HG03196 (cell line): ENCODE data around the gene WDR33.

ENCODE experiments used
- ATAC-seq: cut with Tn5 transposase; IDR thresholded peaks from one replicate; pipeline ENCODE4 v1.9.1; 2021; ENCODE audit not compliant: unreplicated experiment

The WDR33 gene

DNA sequence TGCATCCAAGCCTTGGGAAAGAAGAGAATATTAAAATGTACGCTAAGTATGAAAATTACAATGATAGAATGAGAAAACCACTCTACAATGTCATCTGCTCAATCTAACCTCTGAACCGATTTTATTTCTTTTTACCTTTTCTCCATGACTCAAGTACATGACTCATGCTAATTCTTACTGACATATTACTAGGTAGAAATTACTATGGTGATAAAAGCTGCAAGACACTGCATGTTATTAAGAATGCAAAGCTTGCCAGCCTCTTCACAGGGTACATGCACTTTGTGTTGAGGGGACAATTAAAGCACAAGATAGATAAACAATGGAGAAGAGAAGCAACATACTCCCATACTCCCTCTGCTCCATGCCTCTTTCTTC lies 89.0 kb downstream of the WDR33 start:
- ATAC-seq: no peak

DNA sequence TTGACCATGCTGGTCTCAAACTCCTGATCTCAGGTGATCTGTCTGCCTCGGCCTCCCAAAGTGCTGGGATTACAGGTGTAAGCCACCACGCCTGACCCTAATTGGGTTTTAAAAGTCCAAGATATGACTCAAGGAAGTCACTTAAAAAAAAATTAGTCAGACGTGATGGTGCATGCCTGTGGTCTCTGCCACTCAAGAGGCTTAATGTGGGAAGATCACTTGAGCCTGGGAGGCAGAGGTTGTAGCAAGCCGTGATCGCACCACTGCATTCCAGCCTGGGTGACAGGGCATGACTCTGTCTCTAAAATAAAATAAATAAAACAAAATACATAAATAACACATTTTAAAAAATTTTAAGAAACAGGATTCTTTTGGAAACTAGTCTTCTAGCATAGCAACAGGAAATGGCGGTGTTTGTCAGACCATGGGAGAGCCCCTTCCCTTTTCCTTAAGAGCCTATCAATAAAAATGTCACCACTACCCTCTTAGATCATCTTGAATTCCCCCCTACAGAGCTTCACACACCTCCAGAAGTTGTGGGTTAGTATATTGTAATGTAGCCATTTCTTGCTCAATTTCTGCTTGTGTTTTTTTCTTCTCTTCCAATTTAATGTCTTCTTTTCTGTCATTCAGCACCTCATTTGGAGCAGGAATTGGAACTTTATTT lies 89.5 kb downstream of the WDR33 start:
- ATAC-seq: no peak

DNA sequence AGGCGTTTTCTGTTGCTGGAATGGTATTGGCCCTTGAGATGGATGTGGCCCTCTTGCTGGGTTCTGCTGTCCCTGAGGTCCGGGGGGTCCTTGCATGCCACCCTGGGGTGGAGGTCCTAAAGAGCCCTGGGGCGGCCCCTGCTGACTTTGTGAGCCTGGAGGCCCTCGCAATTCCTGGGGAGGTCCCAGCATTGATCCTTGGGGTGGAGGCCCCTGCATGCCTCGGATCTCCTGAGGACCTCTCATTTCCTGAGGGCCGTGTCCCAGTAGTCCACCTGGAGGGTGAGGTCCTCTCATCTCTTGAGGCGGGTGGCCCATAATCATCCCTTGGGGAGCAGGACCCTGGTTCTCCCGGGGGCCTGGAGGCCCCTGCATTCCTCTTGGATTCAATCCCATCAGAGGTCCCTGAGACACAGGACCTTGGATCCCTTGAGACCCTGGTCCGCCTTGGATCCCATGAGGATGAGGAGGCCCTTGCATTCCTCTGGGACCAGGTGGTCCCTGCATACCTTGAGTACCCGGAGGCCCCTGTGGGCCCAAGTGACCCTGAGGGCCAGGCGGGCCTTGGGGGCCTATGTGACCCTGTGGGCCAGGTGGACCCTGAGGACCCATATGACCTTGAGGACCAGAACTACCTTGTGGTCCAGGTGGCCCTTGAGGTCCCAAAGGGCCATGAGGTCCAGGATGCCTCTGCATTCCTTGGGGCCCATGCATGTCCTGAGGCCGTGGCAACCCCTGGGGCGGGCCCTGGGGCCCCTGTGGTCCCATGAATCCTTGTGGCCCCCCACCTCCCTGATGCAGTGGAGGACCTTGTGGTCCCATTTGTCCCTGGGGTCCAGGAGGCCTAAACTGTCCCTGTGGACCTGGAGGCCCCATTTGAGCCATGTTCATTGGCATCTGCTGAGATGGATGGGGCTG lies 91.4 kb downstream of the WDR33 start:
- no peak for ATAC-seq

DNA sequence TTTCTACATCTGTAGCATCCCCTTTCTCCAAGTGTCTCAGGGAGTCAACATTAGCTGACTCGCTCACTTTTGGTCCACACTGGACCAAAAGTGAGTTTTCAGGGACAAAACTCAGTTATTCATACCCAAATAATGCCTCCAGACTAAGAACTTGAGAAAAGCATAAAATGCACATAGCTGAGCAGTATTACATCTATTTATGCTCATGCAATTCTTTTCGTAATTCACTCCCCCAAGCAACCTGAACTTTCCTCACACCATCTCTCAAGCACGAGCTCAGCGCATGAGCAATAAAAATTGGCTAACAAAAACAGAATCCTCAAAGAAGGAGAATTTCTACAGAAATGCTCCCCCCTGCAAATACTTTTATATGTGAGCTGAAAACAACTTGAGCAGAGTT lies 92.7 kb downstream of the WDR33 start:
- no peak for ATAC-seq

DNA sequence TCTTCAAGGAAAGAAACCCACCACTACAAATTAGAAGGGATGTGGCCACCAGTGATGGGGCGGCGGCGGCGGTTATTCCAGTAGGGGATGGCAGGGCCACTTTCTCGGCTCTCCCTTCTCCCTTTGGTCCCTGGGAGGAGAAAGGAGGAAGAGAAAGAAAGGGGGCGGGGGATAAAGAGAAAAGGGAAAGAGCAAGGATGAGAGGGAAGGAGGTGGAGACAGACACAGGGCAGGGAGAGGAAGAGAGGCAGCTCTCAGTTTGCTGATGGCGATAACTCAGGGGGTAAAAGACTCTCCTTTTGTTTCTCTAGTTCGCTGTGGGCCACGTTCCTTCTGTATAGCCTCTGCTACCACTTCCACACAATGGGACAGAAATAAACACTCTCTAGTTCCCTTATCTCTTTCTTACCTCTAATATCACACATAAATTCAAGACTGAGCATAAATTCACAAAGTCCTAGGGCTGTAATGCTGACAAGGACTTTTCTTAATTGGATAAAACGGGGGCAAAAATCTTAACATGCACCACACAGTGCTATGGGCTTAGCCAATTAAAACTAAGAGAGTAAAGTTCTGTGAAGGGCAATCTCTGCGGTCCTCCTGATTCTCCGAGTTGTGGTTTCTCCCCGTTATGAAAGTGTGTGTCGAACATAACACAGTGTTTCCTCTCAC lies 95.1 kb downstream of the WDR33 start:
- ATAC-seq: no peak

DNA sequence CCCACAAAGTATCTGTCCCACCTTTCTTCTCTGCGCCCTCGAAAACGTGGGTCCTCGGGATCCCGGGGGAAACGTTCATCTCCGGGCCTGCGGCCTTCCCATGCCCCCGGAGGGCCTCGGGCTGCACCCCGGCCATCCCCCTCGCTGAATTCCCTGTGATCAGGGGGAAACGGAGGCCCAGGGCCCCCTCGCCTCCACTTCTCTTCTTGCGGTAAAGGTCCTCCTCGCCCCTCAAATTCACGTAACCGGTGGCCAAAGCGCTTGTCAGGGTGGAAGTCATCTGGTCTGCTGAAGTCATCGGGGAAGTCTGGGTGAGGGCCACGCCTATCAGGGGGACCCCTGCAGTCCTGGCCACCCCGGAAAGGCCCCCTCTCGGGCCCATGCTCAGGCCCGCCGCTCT lies 97.4 kb downstream of the WDR33 start:
- ATAC-seq: no peak

DNA sequence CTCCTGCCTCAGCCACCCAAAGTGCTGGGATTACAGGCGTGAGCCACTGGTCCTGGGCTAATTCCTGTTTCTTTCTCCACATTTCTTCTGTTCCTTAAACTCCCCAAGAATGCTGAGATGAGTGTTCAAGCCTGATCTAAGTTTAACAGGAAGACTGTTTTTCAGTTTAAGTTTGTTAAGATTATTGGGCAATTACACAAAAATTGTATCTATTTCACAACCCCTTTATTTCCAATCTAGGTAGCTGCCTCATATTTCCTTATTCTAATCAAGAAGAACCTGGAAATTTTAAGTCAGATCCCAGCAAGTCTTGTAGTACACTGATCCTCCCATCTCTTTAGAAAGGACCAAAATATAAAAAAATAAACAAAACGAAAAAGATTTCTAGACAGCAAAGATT lies 98.0 kb downstream of the WDR33 start:
- no peak for ATAC-seq

DNA sequence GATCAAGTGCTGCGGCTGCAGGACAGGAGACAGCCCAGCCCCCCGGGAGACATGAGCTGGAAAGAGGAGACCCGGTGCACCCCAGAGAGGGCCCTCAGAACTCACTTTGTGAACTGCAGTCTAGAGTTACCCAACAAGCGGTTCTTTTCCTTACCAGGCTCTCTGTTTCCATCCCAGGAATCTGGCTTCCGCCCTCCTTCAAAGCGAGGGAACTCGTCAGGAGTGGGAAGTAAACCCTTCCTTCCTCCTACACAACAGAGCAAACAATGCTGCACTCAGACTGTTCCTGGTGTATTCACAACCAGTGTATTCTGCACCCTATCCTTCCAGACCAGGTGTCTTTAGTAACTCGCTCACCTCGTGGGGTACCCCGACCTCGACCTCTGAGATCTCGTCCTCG lies 101.6 kb downstream of the WDR33 start:
- ATAC-seq: no peak

DNA sequence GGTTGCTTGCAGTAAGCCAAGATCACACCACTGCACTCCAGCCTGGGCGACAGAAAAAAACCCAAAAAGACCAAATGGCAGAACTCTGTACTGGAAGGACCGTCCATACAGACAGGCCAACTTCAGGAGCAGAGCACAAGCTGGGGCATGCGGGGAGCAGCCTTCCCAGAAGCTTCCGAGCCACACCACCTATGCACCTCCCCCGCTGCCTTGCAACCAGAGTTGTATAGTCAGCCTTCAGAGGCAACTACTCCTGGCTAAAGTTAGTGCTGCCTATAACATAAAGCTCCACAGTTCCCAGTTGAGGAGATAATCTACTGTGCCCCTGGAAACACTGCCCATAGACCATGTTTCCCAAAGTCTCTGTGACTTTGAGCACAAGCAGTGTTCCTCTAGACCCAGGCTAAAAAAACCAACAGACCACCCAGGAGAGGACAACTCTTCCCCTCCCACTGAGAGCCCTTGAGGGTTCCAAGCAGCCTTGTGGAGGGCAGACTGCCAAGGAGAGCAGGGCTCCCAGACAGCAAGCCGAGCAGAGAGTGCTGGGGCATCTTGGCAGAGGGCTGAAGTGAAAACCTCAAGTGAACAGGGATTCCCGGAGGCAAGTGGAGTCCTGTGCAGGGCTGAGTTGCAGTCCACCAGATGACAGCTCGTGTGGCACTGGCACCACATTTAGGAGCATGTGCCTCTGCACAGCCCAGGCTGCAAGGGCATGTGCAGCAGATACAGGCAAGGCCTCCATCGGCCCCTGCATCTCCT lies 102.9 kb downstream of the WDR33 start:
- no peak for ATAC-seq

DNA sequence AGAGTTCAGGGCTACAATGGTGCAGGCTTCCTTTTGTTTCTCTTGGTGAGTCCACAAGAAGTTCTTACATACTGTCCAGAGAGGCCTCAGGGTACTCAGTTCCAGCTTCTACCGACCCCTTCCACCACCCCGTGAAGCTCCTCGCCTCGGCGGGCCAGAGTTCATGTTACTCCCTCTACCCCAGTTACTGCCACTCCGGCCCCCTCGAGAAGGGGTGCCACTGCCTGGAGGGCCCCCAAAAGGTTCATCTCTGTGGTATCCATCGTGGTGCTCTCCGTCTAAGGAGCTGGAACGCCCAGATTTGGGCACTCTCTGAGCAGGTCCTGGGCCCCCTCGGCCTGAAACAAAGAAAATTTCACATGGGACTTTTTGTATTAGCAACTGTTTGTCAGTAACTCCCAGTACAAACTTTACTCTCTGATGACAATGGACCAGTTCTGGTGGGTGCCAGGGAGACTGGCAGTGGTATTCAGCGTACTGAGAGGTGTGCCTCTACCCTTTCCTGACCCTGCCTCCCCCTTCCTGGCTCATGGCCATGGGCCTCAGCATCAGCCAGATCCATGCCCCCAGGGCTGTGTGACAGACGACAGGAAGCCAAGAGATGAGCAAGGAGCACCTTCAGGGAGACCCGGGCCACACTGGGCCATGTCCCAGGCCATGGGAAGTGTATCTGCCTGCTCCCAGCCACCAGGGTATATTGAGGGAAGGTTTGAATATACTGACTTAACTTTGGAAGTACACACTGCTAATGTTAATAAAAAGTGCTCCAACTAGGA lies 104.6 kb downstream of the WDR33 start:
- ATAC-seq: no peak

DNA sequence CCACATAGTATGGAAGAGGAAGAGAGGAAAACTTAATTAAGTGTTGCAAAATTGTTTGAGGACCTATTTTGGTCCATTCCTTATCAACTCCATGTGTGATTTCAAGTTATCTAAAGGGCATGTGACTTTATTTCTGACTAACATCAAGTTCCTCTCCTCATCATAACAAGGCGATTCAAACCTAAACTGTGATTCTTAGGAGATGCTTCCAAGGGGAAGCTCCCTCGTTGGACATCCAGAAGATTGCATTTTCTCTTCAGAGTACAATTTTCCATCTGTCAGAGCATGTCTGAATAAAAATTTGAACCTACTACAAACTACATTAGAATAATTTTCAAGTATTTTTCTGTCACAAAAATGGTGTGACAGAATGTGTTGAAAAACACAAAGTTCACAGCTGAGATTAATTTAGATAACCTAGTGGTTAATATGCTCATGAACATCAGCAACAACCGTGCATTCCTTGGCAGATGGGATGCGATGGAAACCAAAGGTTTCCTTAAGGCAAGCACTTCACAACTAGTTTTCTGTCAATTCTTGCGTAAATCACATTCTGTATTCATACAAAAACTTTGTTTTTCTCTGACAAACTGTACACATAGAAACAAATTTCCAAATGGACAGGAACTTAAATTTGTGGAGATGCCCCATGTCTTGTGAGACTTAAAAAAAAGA lies 105.4 kb downstream of the WDR33 start:
- no peak for ATAC-seq

DNA sequence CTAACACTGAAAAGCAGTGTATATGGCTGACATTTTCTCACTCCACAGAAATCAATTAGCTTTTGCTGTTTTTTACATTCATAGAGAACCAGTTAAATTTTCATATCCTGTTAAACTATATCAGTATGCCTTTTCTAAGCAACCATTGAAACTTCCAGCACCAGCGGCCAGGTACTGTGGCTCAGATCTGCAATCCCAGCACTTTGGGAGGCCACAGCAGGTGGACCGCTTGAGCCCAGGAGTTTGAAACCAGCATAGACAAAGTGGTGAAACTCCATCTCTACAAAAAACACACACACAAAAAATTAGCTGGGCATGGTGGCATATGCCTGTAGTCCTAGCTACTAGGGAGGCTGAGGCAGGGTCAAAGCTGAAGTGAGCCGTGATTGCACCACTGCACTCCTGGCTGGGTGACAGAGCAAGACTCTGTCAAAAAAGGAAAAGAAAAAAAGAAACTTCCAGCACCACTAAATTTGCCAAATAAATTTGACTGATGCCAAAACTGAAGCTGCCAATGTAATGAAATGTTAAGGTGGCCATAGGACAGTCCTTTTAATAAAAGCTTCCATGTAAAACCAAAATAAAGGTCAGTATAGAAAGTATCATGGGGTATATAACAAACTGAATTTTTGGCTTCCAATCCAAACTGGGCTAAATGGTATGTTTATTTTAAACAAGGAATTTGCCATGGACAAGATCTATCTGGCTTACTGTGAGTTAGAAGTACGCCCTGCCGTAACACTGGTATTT lies 106.2 kb downstream of the WDR33 start:
- ATAC-seq: no peak

DNA sequence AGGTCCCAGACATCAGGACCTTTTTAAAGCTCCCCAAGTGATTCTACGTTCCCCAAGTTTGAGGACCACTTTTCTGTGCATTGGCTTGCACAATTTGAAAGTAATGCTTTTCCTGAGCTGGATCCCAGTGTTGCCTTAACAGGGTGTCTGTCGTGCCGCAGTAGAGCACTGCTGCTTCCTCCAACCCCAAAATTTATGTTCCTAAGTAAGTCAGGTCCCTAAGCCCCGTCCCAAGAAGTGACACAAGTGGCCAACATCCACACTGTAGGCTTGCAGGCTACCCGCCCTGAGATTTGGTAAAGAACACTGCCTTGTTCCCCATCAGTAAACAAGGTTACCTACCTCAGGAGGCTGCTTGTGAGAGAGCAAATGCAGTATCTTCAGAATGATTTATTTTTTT lies 107.7 kb downstream of the WDR33 start:
- ATAC-seq: no peak

DNA sequence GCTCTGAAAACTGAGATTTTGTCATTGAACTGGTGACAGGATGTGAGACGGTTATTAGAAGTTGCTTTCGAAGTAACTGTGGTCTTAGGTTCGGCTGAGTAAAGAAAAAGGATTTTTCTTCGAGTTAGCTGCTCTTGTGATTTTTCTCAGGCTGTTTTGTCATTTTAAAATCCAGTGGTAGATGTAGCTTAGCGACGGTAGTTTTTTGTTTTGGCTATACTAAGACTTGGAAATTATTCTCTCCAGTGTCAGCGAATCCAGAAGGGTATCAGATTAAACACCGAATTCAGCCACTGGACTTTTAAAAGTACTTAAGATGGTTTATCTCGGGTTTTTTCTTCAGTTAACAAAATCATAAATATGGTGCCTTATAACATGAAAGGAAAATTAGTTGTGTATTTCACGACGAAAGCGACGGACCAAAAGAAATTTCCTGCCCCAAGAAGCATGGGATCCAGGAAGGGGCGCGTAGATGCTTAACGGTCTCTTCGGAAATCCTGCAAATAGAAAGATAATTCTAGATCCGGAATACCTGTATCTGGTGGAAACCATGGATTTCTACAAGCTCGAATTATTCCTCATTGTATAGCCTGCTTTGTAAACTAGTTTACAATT lies 108.5 kb downstream of the WDR33 start:
- ATAC-seq: no peak

DNA sequence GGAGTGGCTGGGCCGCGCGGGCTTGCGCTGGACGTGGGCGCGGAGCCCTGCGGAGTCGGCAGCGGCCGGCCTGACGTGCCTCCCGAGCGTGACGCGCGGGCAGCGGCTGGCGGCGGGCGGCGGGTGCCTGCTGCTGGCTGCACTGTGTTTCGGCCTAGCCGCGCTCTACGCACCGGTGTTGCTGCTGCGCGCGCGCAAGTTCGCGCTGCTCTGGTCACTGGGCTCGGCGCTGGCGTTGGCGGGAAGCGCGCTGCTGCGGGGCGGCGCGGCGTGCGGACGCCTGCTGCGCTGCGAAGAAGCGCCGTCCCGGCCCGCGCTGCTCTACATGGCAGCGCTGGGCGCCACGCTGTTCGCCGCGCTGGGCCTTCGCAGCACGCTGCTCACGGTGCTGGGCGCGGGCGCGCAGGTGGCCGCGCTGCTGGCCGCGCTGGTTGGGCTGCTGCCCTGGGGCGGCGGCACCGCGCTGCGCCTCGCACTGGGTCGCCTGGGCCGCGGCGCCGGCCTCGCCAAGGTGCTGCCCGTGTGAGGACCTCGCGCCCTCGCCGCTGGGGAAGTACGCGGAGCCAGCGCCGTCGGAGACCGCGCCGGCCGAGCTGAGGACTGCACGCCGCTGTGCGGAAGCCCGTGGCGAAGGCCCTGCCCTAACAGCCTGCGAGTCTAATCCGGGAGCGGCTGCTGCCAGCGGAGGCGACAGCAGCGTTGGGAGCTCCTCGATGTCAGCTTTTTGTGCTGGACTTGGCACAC lies 109.1 kb downstream of the WDR33 start:
- peak; percentile 54 for ATAC-seq

DNA sequence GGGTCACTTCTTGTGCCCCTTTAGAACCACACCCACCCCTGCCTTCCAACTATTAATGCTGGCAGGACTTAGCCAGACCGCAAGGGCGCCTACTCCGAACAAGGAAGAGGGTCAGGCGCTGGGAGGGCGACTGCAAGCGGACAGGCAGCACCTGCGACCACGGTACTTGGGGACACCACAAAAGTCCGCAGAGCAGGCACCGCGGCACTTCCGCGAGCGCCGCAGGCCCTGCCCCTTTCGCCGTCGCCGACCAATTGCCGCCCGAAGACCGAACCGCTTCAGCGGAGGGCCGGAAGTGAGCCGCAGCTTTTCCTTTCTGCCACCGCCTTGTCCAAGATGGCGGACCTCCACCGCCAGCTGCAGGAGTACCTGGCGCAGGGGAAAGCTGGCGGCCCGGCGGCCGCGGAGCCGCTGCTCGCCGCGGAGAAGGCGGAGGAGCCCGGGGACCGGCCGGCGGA lies 109.7 kb downstream of the WDR33 start, which contains the start of gene SFT2D3:
TSS of gene SFT2D3 (plus strand) at position 305 of the 458 bp plus-strand sequence. CDS start at position 337, 32 bp downstream.
- peak; percentile 67 for ATAC-seq

DNA sequence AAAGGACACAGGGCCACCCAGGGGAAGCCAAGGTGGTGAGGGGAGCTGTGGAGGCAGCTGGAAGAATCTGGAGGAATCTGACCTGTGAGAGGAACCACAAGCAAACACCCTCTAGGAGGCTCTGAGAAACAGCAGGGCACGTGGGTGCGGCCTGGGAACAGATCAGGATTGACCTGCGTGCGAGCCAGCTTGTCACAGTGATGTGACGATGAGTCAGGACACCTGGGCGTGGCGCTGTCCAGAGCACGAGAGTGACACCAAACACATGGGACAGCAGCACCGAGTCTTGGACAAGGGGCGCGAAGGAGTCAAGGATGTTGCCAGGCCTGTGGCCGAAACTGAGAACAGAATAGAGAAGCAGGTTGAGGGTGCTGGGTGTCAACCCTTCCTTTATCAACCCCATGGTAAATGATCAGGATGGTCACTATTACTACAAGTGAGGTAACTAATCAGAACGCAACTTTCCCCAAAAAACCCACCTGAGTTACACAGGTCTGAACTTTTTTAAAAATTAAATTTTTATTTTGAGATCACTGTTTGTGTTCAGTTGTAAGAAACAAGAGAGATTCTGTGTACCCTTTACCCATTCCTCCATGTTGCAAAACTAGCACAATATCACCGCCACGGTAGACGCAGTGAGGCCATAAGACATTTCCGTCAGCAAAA lies 110.3 kb downstream of the WDR33 start:
- peak; percentile 62 for ATAC-seq
